Fibroblast of the aortic adventitia (primary cell): ENCODE results near the gene MIER2. TPM values are rescaled to one million over a fixed set of nuclear protein-coding genes. Genes with fewer than 3 reads are reported as not detected.

Experiments
- DNase-seq: peaks from one replicate; pipeline ENCODE4 v3.0.0-alpha.2; 2010; ENCODE audit warnings: low read depth
- H3K4me3 ChIP-seq: 2 replicates; pipeline ENCODE4 v1.5.1; 2011; ENCODE audit warnings: low read depth, mild to moderate bottlenecking, control low read depth, low read length, moderate library complexity
- total RNA-seq: library from RNA; depleted of rRNA; stranded (reverse); fragments of >200 nt; gene quantifications from 2 replicates; pipeline ENCODE4 v1.2.3, GENCODE V29; 2012; ENCODE audit warnings: low replicate concordance
- TF ChIP-seq, protein P1 (sequence below): IDR thresholded peaks from 2 replicates; pipeline ENCODE4 v1.5.1; 2011; ENCODE audit warnings: mild to moderate bottlenecking, low read length, control low read depth, inconsistent platforms; ENCODE audit not compliant: insufficient read depth

MIER2 gene
- total RNA-seq, 1 donor, result 13.2 TPM

DNA sequence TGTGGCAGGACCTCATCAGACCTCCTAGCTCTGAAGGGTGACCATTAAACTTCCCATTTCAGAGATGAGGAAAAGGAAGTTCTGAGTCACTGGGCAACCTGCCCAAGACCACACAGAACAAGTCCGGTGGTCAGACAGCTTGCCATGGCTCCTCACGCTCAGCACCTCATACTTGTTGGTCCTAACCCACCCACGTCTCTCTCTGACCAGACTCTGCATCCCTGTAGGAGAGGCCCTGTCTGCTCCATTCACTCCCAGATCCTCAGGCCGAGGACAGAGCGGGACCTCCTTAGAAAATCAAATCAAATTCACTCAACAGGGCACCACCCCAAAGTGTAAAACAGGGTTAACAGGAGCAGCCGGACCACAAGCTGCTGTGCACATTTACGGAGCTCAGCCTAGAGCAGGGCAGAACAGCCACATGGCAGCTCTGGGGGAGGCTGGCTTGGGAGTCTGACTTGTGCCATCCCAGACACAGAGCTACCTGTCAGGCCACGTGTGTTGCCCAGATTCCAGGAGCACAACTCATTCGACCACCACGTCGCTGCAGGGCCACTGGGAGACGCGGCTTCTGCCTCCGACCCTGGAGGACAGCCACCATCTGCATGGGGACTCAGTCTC lies 1.7 kb downstream of the MIER2 start:
- TF ChIP-seq, protein P1, sequence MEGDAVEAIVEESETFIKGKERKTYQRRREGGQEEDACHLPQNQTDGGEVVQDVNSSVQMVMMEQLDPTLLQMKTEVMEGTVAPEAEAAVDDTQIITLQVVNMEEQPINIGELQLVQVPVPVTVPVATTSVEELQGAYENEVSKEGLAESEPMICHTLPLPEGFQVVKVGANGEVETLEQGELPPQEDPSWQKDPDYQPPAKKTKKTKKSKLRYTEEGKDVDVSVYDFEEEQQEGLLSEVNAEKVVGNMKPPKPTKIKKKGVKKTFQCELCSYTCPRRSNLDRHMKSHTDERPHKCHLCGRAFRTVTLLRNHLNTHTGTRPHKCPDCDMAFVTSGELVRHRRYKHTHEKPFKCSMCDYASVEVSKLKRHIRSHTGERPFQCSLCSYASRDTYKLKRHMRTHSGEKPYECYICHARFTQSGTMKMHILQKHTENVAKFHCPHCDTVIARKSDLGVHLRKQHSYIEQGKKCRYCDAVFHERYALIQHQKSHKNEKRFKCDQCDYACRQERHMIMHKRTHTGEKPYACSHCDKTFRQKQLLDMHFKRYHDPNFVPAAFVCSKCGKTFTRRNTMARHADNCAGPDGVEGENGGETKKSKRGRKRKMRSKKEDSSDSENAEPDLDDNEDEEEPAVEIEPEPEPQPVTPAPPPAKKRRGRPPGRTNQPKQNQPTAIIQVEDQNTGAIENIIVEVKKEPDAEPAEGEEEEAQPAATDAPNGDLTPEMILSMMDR, result no peak
- peak; percentile 91 for DNase-seq
- H3K4me3 ChIP-seq, result peak overlapping the region; percentile 72

DNA sequence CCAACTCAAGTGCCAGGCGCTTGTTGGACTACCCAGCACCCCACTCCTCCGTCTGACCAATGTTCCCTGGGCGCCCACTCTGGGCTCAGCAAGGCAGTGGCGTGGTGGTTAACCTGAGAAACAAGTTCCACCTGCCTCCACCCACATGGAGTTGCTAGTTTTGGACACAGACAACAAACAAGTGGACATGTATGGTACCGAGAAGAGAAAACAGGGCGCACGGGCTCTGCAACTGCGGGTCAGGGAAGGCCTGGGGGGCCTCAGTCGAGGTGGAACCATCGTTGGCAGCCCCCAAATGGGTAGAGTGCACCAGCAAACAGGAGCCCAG lies 2.5 kb downstream of the MIER2 start:
- TF ChIP-seq, protein P1, result no peak
- DNase-seq, result no peak
- H3K4me3 ChIP-seq, result peak overlapping the region; percentile 72

DNA sequence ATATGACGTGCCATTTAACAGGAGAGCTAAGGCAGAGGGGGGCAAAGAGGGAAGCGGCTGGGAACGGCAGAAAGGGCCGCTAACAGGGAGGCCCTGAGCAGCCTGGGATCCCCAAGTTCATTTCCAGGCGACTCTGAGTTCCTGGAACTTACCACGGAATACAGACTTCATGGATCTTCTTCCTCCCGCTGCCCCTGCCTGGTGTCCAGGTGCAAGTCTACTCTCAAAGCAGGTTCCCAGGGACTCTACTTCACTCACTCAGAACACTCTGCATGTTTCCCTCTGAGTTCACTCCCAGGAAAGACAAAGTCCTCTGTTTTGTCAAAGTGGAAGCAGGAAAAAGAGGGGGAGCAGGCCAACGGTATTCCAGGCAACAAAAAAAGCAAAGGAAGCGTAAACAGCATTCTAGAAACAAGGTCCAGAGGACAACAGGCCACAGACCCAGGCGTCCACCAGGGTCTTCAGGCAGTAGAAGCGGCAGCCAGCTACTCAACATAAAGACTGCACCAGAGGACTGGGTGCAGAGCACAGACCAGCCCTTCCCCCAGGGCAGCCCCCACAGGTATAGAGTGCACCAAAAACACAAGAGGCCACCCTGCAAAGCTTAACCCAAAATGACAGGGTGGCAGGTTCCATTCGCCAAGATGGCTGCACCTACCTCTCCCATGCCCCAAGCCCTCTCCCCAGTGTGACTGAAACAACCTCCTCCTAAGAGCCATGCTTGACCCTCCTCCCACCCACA lies 3.0 kb downstream of the MIER2 start:
- no peak for DNase-seq
- H3K4me3 ChIP-seq, result peak overlapping the region; percentile 72
- TF ChIP-seq, protein P1, result no peak

DNA sequence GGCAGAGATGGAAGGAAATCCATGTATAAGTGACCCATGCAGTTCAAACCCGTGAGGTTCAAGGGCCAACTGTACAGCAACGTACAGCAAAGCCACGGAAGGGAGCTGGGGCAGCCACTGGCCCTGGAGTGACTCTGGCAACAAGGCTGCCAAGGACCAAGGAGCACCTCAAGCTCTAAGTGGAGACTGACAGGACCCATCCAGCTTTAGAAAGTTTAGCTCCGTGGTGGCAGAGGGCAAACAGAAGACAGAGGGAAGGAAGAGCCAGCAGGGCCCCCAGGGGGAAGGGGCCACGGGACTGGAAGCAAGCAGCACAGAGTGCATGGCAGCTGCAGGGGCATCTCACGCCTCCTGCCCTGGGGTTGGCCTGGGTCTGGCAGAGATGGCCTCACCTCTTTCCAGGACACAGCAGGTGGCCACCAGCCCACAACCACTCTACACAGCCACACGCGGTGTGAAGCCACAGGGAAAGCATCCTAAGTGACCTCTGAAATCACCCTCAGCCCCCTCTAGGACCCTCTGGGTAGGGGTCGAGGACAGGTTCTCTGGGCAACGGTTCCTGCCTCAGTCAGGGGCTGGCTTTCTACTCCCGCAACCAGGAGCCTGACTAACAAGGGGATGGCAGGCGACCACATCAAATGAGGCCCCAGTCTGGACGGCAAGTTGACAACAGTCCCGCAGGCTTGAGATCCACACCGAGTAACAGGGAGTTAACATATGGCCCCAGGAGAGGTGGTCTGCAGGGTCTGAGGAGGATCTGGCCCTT lies 3.8 kb downstream of the MIER2 start:
- H3K4me3 ChIP-seq, result no peak overlapping the region
- TF ChIP-seq, protein P1, result no peak
- DNase-seq, result no peak

DNA sequence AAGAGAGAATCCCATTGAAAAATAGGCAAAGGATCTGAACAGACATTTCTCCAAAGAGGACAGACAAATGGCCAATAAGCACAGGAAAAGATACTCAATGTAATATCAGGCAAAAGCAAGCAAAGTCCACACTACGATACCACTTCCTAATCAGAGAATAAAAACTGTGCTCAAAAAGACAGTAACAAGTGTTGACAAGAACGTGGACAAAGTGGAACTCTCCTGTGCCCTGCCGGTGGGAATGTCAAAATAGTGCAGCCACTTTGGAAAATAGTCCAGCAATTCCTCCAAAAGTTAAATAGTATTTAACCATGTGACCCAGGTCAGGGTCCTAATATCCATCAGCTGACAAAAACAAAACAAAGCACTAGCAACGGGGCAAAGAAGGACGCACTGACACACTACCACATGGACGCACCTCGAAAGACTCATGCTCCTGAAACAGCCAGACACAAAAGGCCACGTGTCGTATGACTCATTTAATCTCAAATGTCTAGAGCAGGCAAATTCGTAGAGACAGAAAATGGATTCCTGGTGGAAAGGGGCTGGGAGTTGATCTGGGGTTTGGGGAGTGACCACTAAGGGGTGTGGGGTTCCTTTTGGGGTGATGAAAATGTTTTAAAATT lies 5.2 kb downstream of the MIER2 start:
- no peak overlapping the region for H3K4me3 ChIP-seq
- TF ChIP-seq, protein P1, result no peak
- DNase-seq, result no peak

DNA sequence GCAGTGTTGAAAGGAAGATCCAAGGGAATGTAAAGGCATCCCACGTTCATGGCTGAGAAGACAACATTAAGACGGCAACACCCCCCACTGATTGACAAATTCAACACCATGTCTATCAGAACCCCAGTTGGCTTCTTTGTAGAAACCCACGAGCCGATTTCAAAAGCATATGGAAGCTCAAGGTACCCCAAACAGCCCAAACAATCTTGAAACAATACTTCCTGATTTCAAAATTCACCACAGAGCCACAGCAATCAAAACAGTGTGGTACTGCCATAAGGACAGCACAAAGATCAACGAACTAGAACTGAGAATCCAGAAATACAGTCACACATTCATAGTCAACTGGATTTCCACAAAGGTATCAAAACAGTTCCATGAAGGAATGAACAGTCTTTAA lies 6.2 kb downstream of the MIER2 start:
- TF ChIP-seq, protein P1, result no peak
- no peak for DNase-seq
- H3K4me3 ChIP-seq, result no peak overlapping the region
